Vagina (tissue), 2 donors: ENCODE data around the gene NEXN. TPM values are rescaled to one million over a fixed set of nuclear protein-coding genes. Genes with fewer than 3 reads are reported as not detected.
"Not testable (repeated sequence)": the region's sequence is repeated elsewhere in the genome, so short reads cannot be mapped to it uniquely, and the experiment has no call there.

Experiments
- DNase-seq, 2 donors: peaks; one replicate each; pipeline ENCODE4 v3.0.0-alpha.2; 2017; ENCODE audit errors: extremely low spot score in 2 of 2
- H3K27ac ChIP-seq: fragments of 200-600 bp; sonication (generic); one replicate; pipeline ENCODE4 v1.5.1; 2019
- H3K27me3 ChIP-seq: fragments of 200-600 bp; sonication (generic); one replicate; pipeline ENCODE4 v1.5.1; 2019
- H3K36me3 ChIP-seq, 2 donors: fragments of 200-600 bp; sonication (generic); one replicate each; pipeline ENCODE4 v1.5.1; 2017 to 2019
- H3K4me1 ChIP-seq: fragments of 200-600 bp; sonication (generic); one replicate; pipeline ENCODE4 v1.5.1; 2019
- H3K4me3 ChIP-seq, 2 donors: fragments of 200-600 bp; sonication (generic); 1 replicate in 1 of 2; 2 replicates in 1 of 2; pipeline ENCODE4 v1.5.1; 2016 to 2019
- H3K9me3 ChIP-seq: fragments of 200-600 bp; sonication (generic); one replicate; pipeline ENCODE4 v1.5.1; 2019
- CTCF ChIP-seq, 3 experiments: fragments of 450-650 bp in 2 of 3; fragments of 200-600 bp in 1 of 3; sonication (generic) in 1 of 3; IDR thresholded peaks; one replicate each; pipeline ENCODE4 v1.5.1; 2017 to 2019; ENCODE audit warnings: antibody characterized with exemption in 3 of 3, mild to moderate bottlenecking in 2 of 3, moderate library complexity in 2 of 3
- POLR2A ChIP-seq, 2 donors: fragments of 450-650 bp; IDR thresholded peaks; one replicate each; pipeline ENCODE4 v1.6.1; 2017; ENCODE audit warnings: antibody characterized with exemption in 2 of 2, mild to moderate bottlenecking in 2 of 2, moderate library complexity in 2 of 2
- POLR2AphosphoS5 ChIP-seq, 2 donors: sonication (generic); formaldehyde crosslinking; IDR thresholded peaks; one replicate each; pipeline ENCODE4 v1.9.0; 2017; ENCODE audit warnings: antibody characterized with exemption in 2 of 2, mild to moderate bottlenecking in 2 of 2, low read depth in 1 of 2; ENCODE audit not compliant: insufficient read depth in 1 of 2
- intact Hi-C: fragments of 100-400 bp; cut with DNase I; formaldehyde crosslinking; loops from one replicate; pipeline ENCODE4 v1.15.1; 2023
- total RNA-seq: library from RNA; depleted of rRNA; stranded (reverse); fragments of >200 nt; gene quantifications from one replicate; pipeline ENCODE4 v1.2.3, GENCODE V29; 2016

NEXN gene
- total RNA-seq, 1 donor from 2014 or later, result 20.1 TPM

GRCh38 chr1:77976433-77977076 lies 88.1 kb downstream of the NEXN start:
- no peaks in the 10 kb centered on the region for H3K27me3 ChIP-seq
- no peaks in the 10 kb centered on the region for H3K9me3 ChIP-seq
- intact Hi-C loops, result no loop called here
- no peak for DNase-seq
- peak overlapping the region; percentile 67 to 73 for H3K4me3 ChIP-seq
- peaks cover 63% of the 10 kb centered on the region for H3K4me1 ChIP-seq
- H3K36me3 ChIP-seq, result no peaks in the 10 kb centered on the region
- TF ChIP-seq CTCF (IDR thresholded peaks at IDR 0.05) (no peak), POLR2A (IDR thresholded peaks at IDR 0.05) (no peak), POLR2AphosphoS5 (IDR thresholded peaks at IDR 0.05; ENCODE audit: insufficient read depth in 1 of 2, low read depth in 1 of 2) (no peak)
- H3K27ac ChIP-seq, result peak overlapping the region; percentile 92

- TF ChIP-seq CTCF (IDR thresholded peaks at IDR 0.05) (no peak), POLR2A (IDR thresholded peaks at IDR 0.05) (no peak), POLR2AphosphoS5 (IDR thresholded peaks at IDR 0.05; ENCODE audit: insufficient read depth in 1 of 2, low read depth in 1 of 2) (no peak)
- H3K27ac ChIP-seq, result peak overlapping the region; percentile 92
- no peaks in the 10 kb centered on the region for H3K36me3 ChIP-seq
- H3K9me3 ChIP-seq, result no peaks in the 10 kb centered on the region
- intact Hi-C loops, result loop anchor here (2.0 kb wide), 1 partner anchor 27 kb away; the partner anchor contains the start of gene DNAJB4
- H3K4me1 ChIP-seq, result peaks cover 55% of the 10 kb centered on the region
- DNase-seq, result no peak
- H3K4me3 ChIP-seq, result peak overlapping the region; percentile 67 to 73
- H3K27me3 ChIP-seq, result no peaks in the 10 kb centered on the region
These were observed 89.5 kb downstream of the NEXN start for GRCh38 chr1:77977989-77978292.

- Histone ChIP-seq H3K27ac (peak overlapping the region; percentile 92), H3K27me3 (no peaks in the 10 kb centered on the region), H3K4me1 (peaks cover 52% of the 10 kb centered on the region), H3K4me3 (peak overlapping the region; percentile 67 to 73), H3K9me3 (no peaks in the 10 kb centered on the region), H3K36me3 (no peaks in the 10 kb centered on the region)
- intact Hi-C loops, result loop anchor here (2.0 kb wide), 1 partner anchor 26 kb away; the partner anchor contains the start of gene DNAJB4
- peak in 1 of 2 donors; percentile 90 for DNase-seq
- TF ChIP-seq POLR2A (IDR thresholded peaks at IDR 0.05), result peak in 1 of 2 donors; percentile 31
- TF ChIP-seq POLR2AphosphoS5 (IDR thresholded peaks at IDR 0.05; ENCODE audit: insufficient read depth in 1 of 2, low read depth in 1 of 2), result peak in 1 of 2 donors; percentile 50
- no peak for TF ChIP-seq CTCF (IDR thresholded peaks at IDR 0.05)
These were observed 90.0 kb downstream of the NEXN start for GRCh38 chr1:77978293-77978968.

- H3K27ac ChIP-seq, result peak within 1 kb of the TSS; percentile 92
- DNase-seq, result peak in 1 of 2 donors; percentile 98
- intact Hi-C loops, result loop anchor here (2.0 kb wide), 1 partner anchor 26 kb away; the partner anchor contains the start of gene DNAJB4
- peaks cover 44% of the 10 kb centered on the region for H3K4me1 ChIP-seq
- H3K4me3 ChIP-seq, result peak within 1 kb of the TSS; percentile 67 to 73
- no peaks in the 10 kb centered on the region for H3K27me3 ChIP-seq
- H3K9me3 ChIP-seq, result no peaks in the 10 kb centered on the region
- H3K36me3 ChIP-seq, result no peaks in the 10 kb centered on the region
- TF ChIP-seq CTCF (IDR thresholded peaks at IDR 0.05), result peak; percentile 40 to 77 (median 74)
- TF ChIP-seq POLR2AphosphoS5 (IDR thresholded peaks at IDR 0.05; ENCODE audit: insufficient read depth in 1 of 2, low read depth in 1 of 2), result peak; percentile 76 to 91
- TF ChIP-seq POLR2A (IDR thresholded peaks at IDR 0.05), result peak in 1 of 2 donors; percentile 51
These were observed 90.8 kb downstream of the NEXN start, which contains the start of gene FUBP1 for GRCh38 chr1:77978969-77979876. TSS of gene FUBP1 (minus strand) at chr1:77979072. CDS start at chr1:77979004, 68 bp downstream.

- H3K4me1 ChIP-seq, DNase-seq, H3K36me3 ChIP-seq, H3K27me3 ChIP-seq, H3K27ac ChIP-seq, H3K9me3 ChIP-seq, H3K4me3 ChIP-seq, intact Hi-C loops: not testable (repeated sequence)
These were observed 95.0 kb downstream of the NEXN start for GRCh38 chr1:77983352-77983996.
